H9 (cell line): ENCODE results near the gene KEL. TPM values are rescaled to one million over a fixed set of nuclear protein-coding genes. Genes with fewer than 3 reads are reported as not detected.

Experiments used
- DNase-seq: peaks from one replicate; pipeline ENCODE4 v3.0.0-alpha.2; 2017
- H2AFZ ChIP-seq: one replicate; pipeline ENCODE4 v1.6.1; 2013; ENCODE audit warnings: mild to moderate bottlenecking, low read length, control low read depth, moderate library complexity
- H2AK5ac ChIP-seq: 2 replicates; pipeline ENCODE4 v1.6.1; 2013; ENCODE audit warnings: low read length, control low read depth, mixed read lengths; ENCODE audit not compliant: insufficient read length
- H2BK120ac ChIP-seq: one replicate; pipeline ENCODE4 v1.6.1; 2013; ENCODE audit warnings: low read depth, mild to moderate bottlenecking, low read length, control low read depth, inconsistent platforms; ENCODE audit not compliant: poor library complexity, severe bottlenecking
- H2BK12ac ChIP-seq: 2 replicates; pipeline ENCODE4 v1.6.1; 2013; ENCODE audit warnings: low read length, control low read depth, mixed read lengths, low read depth; ENCODE audit not compliant: insufficient read length
- H2BK15ac ChIP-seq: 2 replicates; pipeline ENCODE4 v1.6.1; 2013; ENCODE audit warnings: low read depth, low read length, control low read depth
- H2BK20ac ChIP-seq: one replicate; pipeline ENCODE4 v1.6.1; 2013; ENCODE audit warnings: low read depth, mild to moderate bottlenecking, low read length, control low read depth, inconsistent platforms; ENCODE audit not compliant: poor library complexity, severe bottlenecking
- H2BK5ac ChIP-seq: 2 replicates; pipeline ENCODE4 v1.6.1; 2013; ENCODE audit warnings: low read length, control low read depth, mixed read lengths; ENCODE audit not compliant: insufficient read length
- H3K14ac ChIP-seq: 2 replicates; pipeline ENCODE4 v1.6.1; 2013; ENCODE audit warnings: low read length, control low read depth; ENCODE audit not compliant: insufficient read depth
- H3K18ac ChIP-seq: 2 replicates; pipeline ENCODE4 v1.6.1; 2013; ENCODE audit warnings: low read depth, mild to moderate bottlenecking, mixed read lengths, low read length, control low read depth; ENCODE audit not compliant: insufficient read length
- H3K23ac ChIP-seq: 2 replicates; pipeline ENCODE4 v1.6.1; 2013; ENCODE audit warnings: low read length, control low read depth, mixed read lengths, low read depth; ENCODE audit not compliant: insufficient read length
- H3K23me2 ChIP-seq: 2 replicates; pipeline ENCODE4 v1.6.1; 2013; ENCODE audit warnings: low read depth, mild to moderate bottlenecking, mixed read lengths, low read length, control low read depth; ENCODE audit not compliant: insufficient read length, poor library complexity, severe bottlenecking
- H3K27ac ChIP-seq: 2 replicates; pipeline ENCODE4 v1.5.1; 2013; ENCODE audit warnings: low read length, control low read depth, mixed read lengths, low read depth; ENCODE audit not compliant: insufficient read length
- H3K27me3 ChIP-seq: 2 replicates; pipeline ENCODE4 v1.6.1; 2013; ENCODE audit warnings: low read length, control low read depth, inconsistent platforms; ENCODE audit not compliant: insufficient read depth
- H3K4ac ChIP-seq: 2 replicates; pipeline ENCODE4 v1.6.1; 2013; ENCODE audit warnings: low read depth, mild to moderate bottlenecking, control low read depth, inconsistent platforms, low read length, moderate library complexity
- H3K4me1 ChIP-seq: 2 replicates; pipeline ENCODE4 v1.6.1; 2013; ENCODE audit warnings: low read length, control low read depth, inconsistent platforms; ENCODE audit not compliant: insufficient read depth
- H3K4me2 ChIP-seq: 2 replicates; pipeline ENCODE4 v1.6.1; 2013; ENCODE audit warnings: low read length, control low read depth, mixed read lengths; ENCODE audit not compliant: insufficient read length, insufficient read depth
- H3K56ac ChIP-seq: 2 replicates; pipeline ENCODE4 v1.6.1; 2013; ENCODE audit warnings: low read depth, mild to moderate bottlenecking, mixed read lengths, low read length, control low read depth; ENCODE audit not compliant: insufficient read length
- H3K79me1 ChIP-seq: 2 replicates; pipeline ENCODE4 v1.6.1; 2013; ENCODE audit warnings: low read depth, mild to moderate bottlenecking, moderate library complexity, low read length, control low read depth, inconsistent platforms; ENCODE audit not compliant: insufficient read depth, poor library complexity, severe bottlenecking
- H3K79me2 ChIP-seq: 2 replicates; pipeline ENCODE4 v1.6.1; 2013; ENCODE audit warnings: low read length, control low read depth, inconsistent platforms; ENCODE audit not compliant: insufficient read depth
- H3K9ac ChIP-seq: 2 replicates; pipeline ENCODE4 v1.6.1; 2013; ENCODE audit warnings: low read length, control low read depth, mixed read lengths; ENCODE audit not compliant: insufficient read length; ENCODE audit errors: extremely low read depth
- H3K9me3 ChIP-seq: one replicate; pipeline ENCODE4 v1.6.1; 2013; ENCODE audit warnings: low read depth, low read length, inconsistent platforms; ENCODE audit not compliant: control insufficient read depth
- H3T11ph ChIP-seq: one replicate; pipeline ENCODE4 v1.6.1; 2013; ENCODE audit warnings: mild to moderate bottlenecking, low read length, control low read depth, inconsistent platforms
- H4K20me1 ChIP-seq: one replicate; pipeline ENCODE4 v1.6.1; 2013; ENCODE audit not compliant: control insufficient read depth, insufficient read length, insufficient read depth
- H4K5ac ChIP-seq: 2 replicates; pipeline ENCODE4 v1.6.1; 2013; ENCODE audit warnings: low read depth, mild to moderate bottlenecking, mixed read lengths, low read length, control low read depth; ENCODE audit not compliant: insufficient read length
- H4K8ac ChIP-seq: replicated peaks from 2 replicates; pipeline ENCODE4 v1.6.1; 2013; ENCODE audit warnings: low read length, control low read depth, mixed read lengths, low read depth; ENCODE audit not compliant: insufficient read length
- H4K91ac ChIP-seq: 2 replicates; pipeline ENCODE4 v1.6.1; 2013; ENCODE audit warnings: low read depth, mild to moderate bottlenecking, moderate library complexity, mixed read lengths, low read length, control low read depth; ENCODE audit not compliant: insufficient read length
- H3K27ac Mint-ChIP-seq, 3 experiments: 2 replicates in 2 of 3; 3 replicates in 1 of 3; pipeline ENCODE4 v1.8.0; 2020 to 2021; ENCODE audit warnings: mixed read lengths in 3 of 3, mild to moderate bottlenecking in 1 of 3, moderate library complexity in 1 of 3
- H3K27me3 Mint-ChIP-seq: 2 replicates; pipeline ENCODE4 v1.8.0; 2021; ENCODE audit warnings: low read depth, mild to moderate bottlenecking, moderate library complexity, mixed read lengths
- H3K36me3 Mint-ChIP-seq, 3 experiments: 2 replicates in 2 of 3; 3 replicates in 1 of 3; pipeline ENCODE4 v1.8.0; 2020 to 2021; ENCODE audit warnings: low read depth in 3 of 3, mixed read lengths in 3 of 3; ENCODE audit not compliant: insufficient read depth in 1 of 3
- H3K4me1 Mint-ChIP-seq, 2 experiments: 2 replicates each; pipeline ENCODE4 v1.8.0; 2020; ENCODE audit warnings: mixed read lengths in 2 of 2
- H3K4me3 Mint-ChIP-seq, 2 experiments: 2 replicates in 1 of 2; 3 replicates in 1 of 2; pipeline ENCODE4 v1.8.0; 2020 to 2021; ENCODE audit warnings: mild to moderate bottlenecking in 2 of 2, mixed read lengths in 2 of 2, moderate library complexity in 1 of 2
- H3K9me3 Mint-ChIP-seq, 2 experiments: 2 replicates in 1 of 2; 3 replicates in 1 of 2; pipeline ENCODE4 v1.8.0; 2020; ENCODE audit warnings: mild to moderate bottlenecking in 2 of 2, mixed read lengths in 2 of 2, moderate library complexity in 1 of 2
- WGBS: extraction: QIAGEN DNeasy Blood & Tissue Kit; methylation state at CpG from one replicate; pipeline ENCODE4 v1.1.7; 2013; ENCODE audit warnings: missing lambda C conversion rate, low lambda C conversion rate, mixed read lengths; ENCODE audit not compliant: insufficient read length; ENCODE audit errors: extremely low coverage; 5-methylcytosine and 5-hydroxymethylcytosine counted together
- total RNA-seq: library from RNA; stranded (reverse); gene quantifications from 2 replicates; pipeline ENCODE4 v1.2.1, GENCODE V29; 2021
- TF ChIP-seq, protein P1 (sequence below): fragments of 200-600 bp; sonication (generic); conservative IDR thresholded peaks from 3 replicates; pipeline ENCODE4 v1.8.0; 2021; ENCODE audit warnings: antibody characterized with exemption, mild to moderate bottlenecking

KEL gene
- total RNA-seq, 1 experiment from 2014 or later: 1.5 TPM

- Histone ChIP-seq H2BK20ac (no peak overlapping the region), H3K18ac (no peak overlapping the region), H3K9ac (no peak overlapping the region), H3T11ph (no peak overlapping the region), H2BK12ac (no peak overlapping the region), H3K27me3 (no peaks in the 10 kb centered on the region), H3K4me2 (no peak overlapping the region), H3K27ac (no peak overlapping the region), H4K91ac (no peak overlapping the region), H3K14ac (no peak overlapping the region), H3K79me1 (no peaks in the 10 kb centered on the region), H3K23me2 (no peaks in the 10 kb centered on the region), H2AFZ (no peak overlapping the region), H3K4me1 (no peaks in the 10 kb centered on the region), H4K20me1 (no peaks in the 10 kb centered on the region), H2BK15ac (no peak overlapping the region), H2AK5ac (no peak overlapping the region), H3K56ac (no peak overlapping the region), H4K8ac (no peak overlapping the region), H4K5ac (no peak overlapping the region), H3K9me3 (no peaks in the 10 kb centered on the region), H3K4ac (no peak overlapping the region), H2BK120ac (no peak overlapping the region), H3K23ac (no peak overlapping the region), H2BK5ac (no peak overlapping the region), H3K79me2 (no peaks in the 10 kb centered on the region)
- TF ChIP-seq, protein P1, sequence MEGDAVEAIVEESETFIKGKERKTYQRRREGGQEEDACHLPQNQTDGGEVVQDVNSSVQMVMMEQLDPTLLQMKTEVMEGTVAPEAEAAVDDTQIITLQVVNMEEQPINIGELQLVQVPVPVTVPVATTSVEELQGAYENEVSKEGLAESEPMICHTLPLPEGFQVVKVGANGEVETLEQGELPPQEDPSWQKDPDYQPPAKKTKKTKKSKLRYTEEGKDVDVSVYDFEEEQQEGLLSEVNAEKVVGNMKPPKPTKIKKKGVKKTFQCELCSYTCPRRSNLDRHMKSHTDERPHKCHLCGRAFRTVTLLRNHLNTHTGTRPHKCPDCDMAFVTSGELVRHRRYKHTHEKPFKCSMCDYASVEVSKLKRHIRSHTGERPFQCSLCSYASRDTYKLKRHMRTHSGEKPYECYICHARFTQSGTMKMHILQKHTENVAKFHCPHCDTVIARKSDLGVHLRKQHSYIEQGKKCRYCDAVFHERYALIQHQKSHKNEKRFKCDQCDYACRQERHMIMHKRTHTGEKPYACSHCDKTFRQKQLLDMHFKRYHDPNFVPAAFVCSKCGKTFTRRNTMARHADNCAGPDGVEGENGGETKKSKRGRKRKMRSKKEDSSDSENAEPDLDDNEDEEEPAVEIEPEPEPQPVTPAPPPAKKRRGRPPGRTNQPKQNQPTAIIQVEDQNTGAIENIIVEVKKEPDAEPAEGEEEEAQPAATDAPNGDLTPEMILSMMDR: no peak
- no peak for DNase-seq
- H3K27me3 Mint-ChIP-seq: peaks cover 44% of the 10 kb centered on the region
- no CpG with 5 or more reads among the region's 2 CpGs for WGBS
- no peaks in the 10 kb centered on the region for H3K9me3 Mint-ChIP-seq
- H3K4me1 Mint-ChIP-seq: no peaks in the 10 kb centered on the region
- H3K27ac Mint-ChIP-seq: no peak overlapping the region
- H3K36me3 Mint-ChIP-seq: no peaks in the 10 kb centered on the region; a peak in 1 of 7 replicates
- H3K4me3 Mint-ChIP-seq: no peak overlapping the region
Measured at GRCh38 chr7:142923391-142923790, 38.8 kb downstream of the KEL start.
